Omental fat pad (tissue), 4 donors: Measurements from ENCODE around the gene GMPR. TPM values are rescaled to one million over a fixed set of nuclear protein-coding genes. Genes with fewer than 3 reads are reported as not detected.

ENCODE experiments used
- ATAC-seq: fragments of 150-250 bp; one replicate; pipeline ENCODE4 v1.9.1; 2016; ENCODE audit warnings: mild to moderate bottlenecking, moderate library complexity; ENCODE audit not compliant: low FRiP score
- DNase-seq: peaks from one replicate; pipeline ENCODE4 v3.0.0-alpha.2; 2019; ENCODE audit warnings: low spot score
- CTCF ChIP-seq, 3 donors: fragments of 450-650 bp; IDR thresholded peaks; one replicate each; pipeline ENCODE4 v1.5.1; 2016 to 2017; ENCODE audit warnings: antibody characterized with exemption in 3 of 3, mild to moderate bottlenecking in 3 of 3, moderate library complexity in 2 of 3
- total RNA-seq, 4 donors: library from RNA; depleted of rRNA; stranded (reverse); fragments of >200 nt; gene quantifications; one replicate each; pipeline ENCODE4 v1.1.0, GENCODE V29; 2016

GMPR gene
- total RNA-seq, 4 donors from 2014 or later: 2.4 to 24.5 (median 9.9) TPM

GRCh38 chr6:16285467-16286150 is 47.2 kb downstream of the GMPR start:
- DNase-seq: no peak
- ATAC-seq: no peak
- TF ChIP-seq CTCF (IDR thresholded peaks at IDR 0.05): no peak

GRCh38 chr6:16286151-16286522 is 47.8 kb downstream of the GMPR start:
- ATAC-seq: no peak
- no peak for DNase-seq
- no peak for TF ChIP-seq CTCF (IDR thresholded peaks at IDR 0.05)

- no peak for TF ChIP-seq CTCF (IDR thresholded peaks at IDR 0.05)
- DNase-seq (no peak), ATAC-seq (no peak)
Measured at GRCh38 chr6:16288163-16288562, 49.8 kb downstream of the GMPR start.

GRCh38 chr6:16291739-16292138 is 53.4 kb downstream of the GMPR start:
- TF ChIP-seq CTCF (IDR thresholded peaks at IDR 0.05): no peak
- DNase-seq (no peak), ATAC-seq (no peak)

GRCh38 chr6:16292432-16292831 is 54.0 kb downstream of the GMPR start:
- TF ChIP-seq CTCF (IDR thresholded peaks at IDR 0.05): no peak
- ATAC-seq (no peak), DNase-seq (no peak)

- TF ChIP-seq CTCF (IDR thresholded peaks at IDR 0.05): no peak
- DNase-seq (no peak), ATAC-seq (no peak)
Measured at GRCh38 chr6:16292942-16293341, 54.6 kb downstream of the GMPR start.

GRCh38 chr6:16294371-16294770 is 56.0 kb downstream of the GMPR start:
- TF ChIP-seq CTCF (IDR thresholded peaks at IDR 0.05): no peak
- ATAC-seq (no peak), DNase-seq (no peak)
